Neuron (in vitro differentiated cells): Measurements from ENCODE around the gene OR51A2.
"Not testable (repeated sequence)": the region's sequence is repeated elsewhere in the genome, so short reads cannot be mapped to it uniquely, and the experiment has no call there.

Experiments
- H2AFZ ChIP-seq: one replicate; pipeline ENCODE4 v1.6.1; 2013; ENCODE audit warnings: low read depth, mild to moderate bottlenecking, inconsistent platforms, low read length, moderate library complexity
- H3K27me3 ChIP-seq: one replicate; pipeline ENCODE4 v1.6.1; 2013; ENCODE audit warnings: low read length; ENCODE audit not compliant: insufficient read depth
- H3K36me3 ChIP-seq: one replicate; pipeline ENCODE4 v1.6.1; 2013; ENCODE audit warnings: low read length; ENCODE audit not compliant: insufficient read depth
- H3K4me1 ChIP-seq: one replicate; pipeline ENCODE4 v1.6.1; 2013; ENCODE audit warnings: low read length; ENCODE audit not compliant: insufficient read depth
- H3K4me3 ChIP-seq: 2 replicates; pipeline ENCODE4 v1.5.1; 2013; ENCODE audit warnings: mild to moderate bottlenecking, low read length, moderate library complexity
- H3K9me3 ChIP-seq: one replicate; pipeline ENCODE4 v1.6.1; 2013; ENCODE audit warnings: low read length

OR51A2 gene

GRCh38 chr11:4955613-4956012 is at the start of gene OR51A2:
Gene OR51A2 (minus strand): TSS chr11:4955713. CDS start chr11:4955713, 0 bp downstream.
- H2AFZ ChIP-seq, H3K36me3 ChIP-seq, H3K9me3 ChIP-seq, H3K4me1 ChIP-seq, H3K27me3 ChIP-seq, H3K4me3 ChIP-seq: not testable (repeated sequence)

- Histone ChIP-seq H2AFZ (no peak overlapping the region), H3K9me3 (no peaks in the 10 kb centered on the region), H3K4me3 (no peak overlapping the region), H3K4me1 (no peaks in the 10 kb centered on the region), H3K27me3 (peaks cover 3% of the 10 kb centered on the region), H3K36me3 (no peaks in the 10 kb centered on the region)
Observed at GRCh38 chr11:5004424-5005274, 49.1 kb upstream of the OR51A2 start.

- Histone ChIP-seq H3K9me3 (no peaks in the 10 kb centered on the region), H3K4me1 (no peaks in the 10 kb centered on the region), H3K4me3 (no peak within 1 kb of the TSS), H2AFZ (no peak within 1 kb of the TSS), H3K27me3 (no peaks in the 10 kb centered on the region), H3K36me3 (no peaks in the 10 kb centered on the region)
Observed at GRCh38 chr11:4994551-4994950, 39.0 kb upstream of the OR51A2 start, which contains the start of gene OR51L1. Gene OR51L1 (plus strand): TSS chr11:4994851. CDS start chr11:4998983, 4,132 bp downstream.

DNA sequence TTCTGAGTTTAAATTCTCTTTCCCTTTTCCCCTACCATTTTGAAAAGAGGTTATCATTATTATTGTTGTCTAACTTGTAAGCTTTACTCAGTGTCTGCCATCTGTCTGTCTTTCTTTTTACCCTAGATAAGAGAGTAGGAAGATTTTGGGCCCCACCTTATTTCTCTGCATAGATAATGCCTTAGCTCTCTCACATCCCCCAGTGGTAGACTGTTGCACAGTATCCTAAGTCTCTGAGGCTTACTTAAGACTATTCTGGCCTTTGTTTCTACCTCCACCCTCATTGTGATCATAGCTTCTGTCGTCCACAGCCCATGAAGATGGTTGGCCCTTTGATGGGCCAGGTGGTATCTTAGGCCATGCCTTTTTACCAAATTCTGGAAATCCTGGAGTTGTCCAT is 35.5 kb upstream of the OR51A2 start:
- Histone ChIP-seq H3K4me1 (no peaks in the 10 kb centered on the region), H3K36me3 (no peaks in the 10 kb centered on the region), H3K4me3 (no peak overlapping the region), H3K9me3 (no peaks in the 10 kb centered on the region), H3K27me3 (no peaks in the 10 kb centered on the region), H2AFZ (no peak overlapping the region)

DNA sequence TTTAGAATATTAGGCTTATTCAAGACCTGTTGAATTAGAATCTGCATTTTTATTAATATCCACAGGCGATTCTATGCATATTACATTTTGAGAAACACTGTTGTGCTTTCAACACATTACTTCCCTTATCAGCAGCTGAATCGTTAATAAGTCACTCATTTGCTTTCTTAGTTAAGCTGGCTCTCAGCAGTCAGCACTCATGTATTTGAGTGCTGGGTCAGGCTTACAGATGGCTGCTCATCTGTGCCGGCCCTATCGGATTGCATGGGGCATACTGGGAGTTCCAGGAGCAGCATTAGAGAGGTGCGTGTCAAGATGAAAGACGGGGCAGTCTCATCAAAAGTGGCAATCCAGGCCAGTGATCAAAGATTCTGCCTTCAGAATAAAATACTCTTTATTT is 28.3 kb upstream of the OR51A2 start:
- no peak overlapping the region for H3K4me3 ChIP-seq
- no peaks in the 10 kb centered on the region for H3K9me3 ChIP-seq
- no peaks in the 10 kb centered on the region for H3K36me3 ChIP-seq
- no peaks in the 10 kb centered on the region for H3K4me1 ChIP-seq
- no peak overlapping the region for H2AFZ ChIP-seq
- no peaks in the 10 kb centered on the region for H3K27me3 ChIP-seq

- Histone ChIP-seq H3K27me3 (no peaks in the 10 kb centered on the region), H3K4me1 (no peaks in the 10 kb centered on the region), H3K4me3 (no peak overlapping the region), H3K36me3 (no peaks in the 10 kb centered on the region), H3K9me3 (no peaks in the 10 kb centered on the region), H2AFZ (no peak overlapping the region)
Observed at GRCh38 chr11:4982678-4983077, 27.2 kb upstream of the OR51A2 start.

DNA sequence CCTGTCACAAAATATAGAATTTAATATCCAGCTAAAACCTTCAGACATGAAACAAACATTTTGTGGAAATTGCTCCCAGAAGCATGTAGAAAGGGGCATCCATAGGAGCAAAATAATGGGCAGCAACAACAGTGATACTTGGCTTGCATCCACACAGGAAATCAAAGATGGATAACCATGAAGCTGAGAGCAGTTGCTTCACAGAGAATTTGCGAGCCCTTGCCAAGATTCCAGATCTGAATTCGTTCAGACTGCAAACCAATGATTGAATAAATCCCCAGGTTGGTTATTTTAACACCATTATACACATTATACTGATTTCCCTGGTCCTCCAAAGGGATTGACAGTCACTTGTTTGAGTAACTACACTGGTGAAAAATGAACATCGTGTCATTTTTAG is 23.5 kb upstream of the OR51A2 start:
- no peaks in the 10 kb centered on the region for H3K4me1 ChIP-seq

GRCh38 chr11:4975436-4975835 is 19.9 kb upstream of the OR51A2 start:
- no peaks in the 10 kb centered on the region for H3K4me1 ChIP-seq
- no peak overlapping the region for H3K4me3 ChIP-seq
- no peaks in the 10 kb centered on the region for H3K27me3 ChIP-seq
- H3K9me3 ChIP-seq = no peaks in the 10 kb centered on the region
- H3K36me3 ChIP-seq = no peaks in the 10 kb centered on the region
- H2AFZ ChIP-seq = no peak overlapping the region

More for the DNA sequence above, 23.5 kb upstream of the OR51A2 start:
- H2AFZ ChIP-seq = no peak overlapping the region
- H3K36me3 ChIP-seq = no peaks in the 10 kb centered on the region
- H3K9me3 ChIP-seq = no peaks in the 10 kb centered on the region
- H3K4me3 ChIP-seq = no peak overlapping the region
- no peaks in the 10 kb centered on the region for H3K27me3 ChIP-seq

DNA sequence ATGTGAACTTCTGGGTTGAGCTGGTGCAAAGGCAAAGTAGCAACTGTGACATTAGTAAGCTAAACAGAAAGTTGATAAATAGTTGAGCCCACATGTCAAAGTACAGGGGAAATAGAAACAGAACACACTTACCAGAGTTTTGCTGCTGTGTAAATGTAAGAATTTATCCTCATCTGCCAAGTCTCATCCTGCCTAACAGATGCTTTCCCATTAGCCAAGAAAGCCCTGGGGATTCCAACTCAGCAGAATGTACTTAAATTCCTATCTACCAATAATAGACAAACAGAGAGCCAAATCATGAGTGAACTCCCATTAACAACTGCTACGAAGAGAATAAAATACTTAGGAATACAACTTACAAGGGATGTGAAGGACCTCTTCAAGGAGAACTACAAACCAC is 7.3 kb upstream of the OR51A2 start:
- H3K4me1 ChIP-seq = no peaks in the 10 kb centered on the region
- H3K9me3 ChIP-seq = no peaks in the 10 kb centered on the region
- H3K27me3 ChIP-seq = no peaks in the 10 kb centered on the region
- no peak overlapping the region for H3K4me3 ChIP-seq
- H3K36me3 ChIP-seq = no peaks in the 10 kb centered on the region
- H2AFZ ChIP-seq = no peak overlapping the region

DNA sequence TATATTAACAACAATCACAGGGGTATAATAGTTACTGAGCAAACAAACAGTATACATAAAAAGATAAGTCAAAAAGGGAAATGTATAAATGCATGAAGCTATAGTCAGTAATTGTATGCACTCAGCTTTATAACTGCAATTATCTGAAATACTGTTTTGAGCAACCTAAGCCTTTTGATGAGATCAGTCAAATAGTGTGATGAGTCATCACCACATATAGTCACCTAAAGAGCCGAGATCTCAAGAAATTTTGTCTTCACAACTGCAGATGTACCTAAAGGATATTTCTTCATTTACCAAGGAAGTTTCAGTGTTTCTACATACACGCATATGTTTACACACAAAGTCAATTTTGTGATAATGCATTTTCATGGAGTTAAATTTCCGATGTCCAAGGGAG is 5.4 kb upstream of the OR51A2 start:
- no peaks in the 10 kb centered on the region for H3K36me3 ChIP-seq
- no peak overlapping the region for H3K4me3 ChIP-seq
- no peaks in the 10 kb centered on the region for H3K9me3 ChIP-seq
- no peaks in the 10 kb centered on the region for H3K27me3 ChIP-seq
- H3K4me1 ChIP-seq = no peaks in the 10 kb centered on the region
- no peak overlapping the region for H2AFZ ChIP-seq

GRCh38 chr11:4957396-4957795 is 1.9 kb upstream of the OR51A2 start:
- Histone ChIP-seq H2AFZ (no peak overlapping the region), H3K4me3 (no peak overlapping the region), H3K27me3 (no peaks in the 10 kb centered on the region), H3K36me3 (no peaks in the 10 kb centered on the region), H3K9me3 (no peaks in the 10 kb centered on the region), H3K4me1 (no peaks in the 10 kb centered on the region)

- Histone ChIP-seq H2AFZ (no peak within 1 kb of the TSS), H3K36me3 (no peaks in the 10 kb centered on the region), H3K4me3 (no peak within 1 kb of the TSS), H3K27me3 (no peaks in the 10 kb centered on the region), H3K4me1 (no peaks in the 10 kb centered on the region), H3K9me3 (no peaks in the 10 kb centered on the region)
Observed at GRCh38 chr11:4947505-4947904, 8.0 kb downstream of the OR51A2 start, which contains the start of gene OR51A4. Gene OR51A4 (minus strand): TSS chr11:4947605. CDS start chr11:4947100, 505 bp downstream.

DNA sequence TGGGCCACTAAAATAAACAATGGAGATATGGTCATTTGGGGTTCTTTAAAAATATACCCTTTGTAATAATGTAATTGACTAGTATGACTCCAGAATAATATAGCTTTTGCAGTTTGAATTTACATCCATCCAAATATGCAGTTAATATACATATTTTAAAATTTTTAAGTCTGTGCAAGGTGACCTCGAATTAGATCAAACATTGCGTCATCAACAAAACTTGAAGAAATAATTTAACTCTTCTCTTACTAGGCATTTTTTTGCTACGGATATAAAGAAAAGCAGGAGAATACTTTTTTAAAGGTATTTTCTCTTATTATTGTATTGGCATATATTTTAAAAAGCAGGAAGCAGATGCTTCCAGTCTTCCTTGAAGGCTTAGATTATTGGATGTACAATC is 18.8 kb downstream of the OR51A2 start:
- H3K36me3 ChIP-seq = no peaks in the 10 kb centered on the region
- H3K4me1 ChIP-seq = no peaks in the 10 kb centered on the region
- H2AFZ ChIP-seq = no peak overlapping the region
- H3K27me3 ChIP-seq = no peaks in the 10 kb centered on the region
- no peaks in the 10 kb centered on the region for H3K9me3 ChIP-seq
- H3K4me3 ChIP-seq = no peak overlapping the region

DNA sequence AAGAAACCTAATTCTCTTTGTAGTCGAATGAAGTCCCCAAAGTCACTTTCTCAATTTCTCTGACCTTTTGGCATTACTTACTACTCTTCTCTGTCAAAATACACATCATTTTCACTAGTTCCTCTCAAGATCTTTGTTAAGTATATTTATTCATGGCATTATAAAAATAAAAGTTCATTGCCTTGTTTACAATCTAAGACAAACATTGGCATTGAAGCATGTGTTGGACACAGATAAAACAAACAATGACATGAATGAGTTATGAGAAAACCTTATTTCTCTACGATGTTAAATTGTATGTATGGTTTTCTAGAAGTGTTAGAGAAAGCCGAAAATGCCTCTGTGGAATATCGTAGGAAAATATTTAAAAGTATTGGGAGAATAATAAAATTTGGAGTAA is 22.8 kb downstream of the OR51A2 start:
- Histone ChIP-seq H3K27me3 (no peaks in the 10 kb centered on the region), H3K36me3 (no peaks in the 10 kb centered on the region)

More for the DNA sequence above, 22.8 kb downstream of the OR51A2 start:
- Histone ChIP-seq H2AFZ (no peak overlapping the region), H3K4me1 (no peaks in the 10 kb centered on the region), H3K9me3 (no peaks in the 10 kb centered on the region), H3K4me3 (no peak overlapping the region)
